NT2/D1 (cell line): Measurements from ENCODE around the gene CYP27B1.

ENCODE experiments used
- SUZ12 ChIP-seq: IDR thresholded peaks from 2 replicates; pipeline ENCODE4 v1.6.1; 2011; ENCODE audit not compliant: insufficient read length, insufficient read depth; ENCODE audit errors: extremely low read depth
- YY1 ChIP-seq: IDR thresholded peaks from 2 replicates; pipeline ENCODE4 v1.6.1; 2011; ENCODE audit not compliant: insufficient read length, insufficient read depth
- ZNF274 ChIP-seq: IDR thresholded peaks from 2 replicates; pipeline ENCODE4 v1.6.1; 2011; ENCODE audit warnings: mild to moderate bottlenecking, low read depth, low read length

DNA sequence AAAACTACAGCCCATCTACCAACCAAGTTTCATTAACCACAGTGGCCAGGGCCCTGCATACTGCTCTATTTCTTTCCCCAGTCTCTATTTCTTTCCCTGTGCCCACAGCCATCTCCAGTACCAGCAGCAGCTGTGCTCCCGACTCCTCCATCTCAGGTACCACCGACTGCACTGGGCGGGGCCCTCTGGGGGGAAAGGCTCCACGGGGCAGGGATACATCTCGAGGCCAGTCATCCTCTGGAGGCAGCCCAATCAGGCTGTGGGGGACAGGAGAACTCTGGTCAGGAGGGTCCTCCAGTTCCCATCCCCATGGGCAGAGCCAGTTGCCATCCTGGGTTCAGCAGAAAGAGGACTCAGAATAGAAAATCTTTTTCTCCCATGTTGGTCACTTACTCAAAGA, 17.8 kb downstream of the CYP27B1 start:
- TF ChIP-seq YY1 (no peak), ZNF274 (no peak), SUZ12 (no peak)
